ENCODE measurements around the gene APBB3.
"Not testable (repeated sequence)": the region's sequence is repeated elsewhere in the genome, so short reads cannot be mapped to it uniquely, and the experiment has no call there.

APBB3 gene

DNA sequence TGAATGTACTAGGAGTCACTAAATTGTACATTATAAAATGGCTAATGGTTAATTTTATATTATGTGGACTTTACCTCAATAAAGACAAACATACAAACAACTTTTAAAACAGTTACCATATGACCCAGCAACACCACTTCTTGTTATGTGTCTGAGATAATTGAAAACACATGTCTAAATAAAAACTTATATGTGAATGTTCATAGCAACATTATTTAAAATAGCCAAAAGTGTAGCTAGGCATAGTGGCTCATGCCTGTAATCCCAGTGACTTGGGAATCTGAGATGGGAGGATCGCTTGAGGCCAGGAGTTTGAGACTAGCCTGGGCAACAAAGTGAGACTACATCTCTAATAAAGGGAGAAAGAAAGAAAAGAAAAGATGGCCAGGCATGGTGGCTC, 23.1 kb upstream of the APBB3 start:
- DNase-seq (ENCODE audit: low read depth, low spot score), result no peak
- no peak overlapping the region for H3K4me3 ChIP-seq (ENCODE audit: low read length)

- DNase-seq (ENCODE audit: low read depth, low spot score); H3K4me3 ChIP-seq (ENCODE audit: low read length): not testable (repeated sequence)
Observed at GRCh38 chr5:140579188-140579747, 14.9 kb upstream of the APBB3 start.

DNA sequence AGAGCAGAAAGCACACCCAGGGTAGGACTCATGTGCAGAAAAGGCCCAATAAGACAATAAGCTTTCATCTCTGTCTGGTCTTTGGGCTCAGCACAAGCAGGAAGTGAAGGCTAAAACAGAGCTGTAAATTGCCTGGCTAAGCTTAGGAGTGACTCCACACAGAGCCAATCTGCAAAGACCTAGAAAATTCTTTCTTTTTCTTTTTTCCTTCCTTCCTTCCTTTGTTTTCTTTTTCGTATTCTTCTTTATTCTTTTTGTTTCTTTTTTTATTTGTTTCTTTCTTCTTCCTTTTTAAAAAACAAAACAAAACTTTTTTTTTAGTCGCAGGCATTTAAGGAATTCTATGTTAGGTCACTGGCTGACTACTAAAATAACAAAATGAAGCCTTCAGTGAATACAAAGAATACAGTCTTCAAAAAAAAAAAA, 12.4 kb upstream of the APBB3 start:
- no peak for DNase-seq (ENCODE audit: low read depth, low spot score)
- no peak overlapping the region for H3K4me3 ChIP-seq (ENCODE audit: low read length)

DNA sequence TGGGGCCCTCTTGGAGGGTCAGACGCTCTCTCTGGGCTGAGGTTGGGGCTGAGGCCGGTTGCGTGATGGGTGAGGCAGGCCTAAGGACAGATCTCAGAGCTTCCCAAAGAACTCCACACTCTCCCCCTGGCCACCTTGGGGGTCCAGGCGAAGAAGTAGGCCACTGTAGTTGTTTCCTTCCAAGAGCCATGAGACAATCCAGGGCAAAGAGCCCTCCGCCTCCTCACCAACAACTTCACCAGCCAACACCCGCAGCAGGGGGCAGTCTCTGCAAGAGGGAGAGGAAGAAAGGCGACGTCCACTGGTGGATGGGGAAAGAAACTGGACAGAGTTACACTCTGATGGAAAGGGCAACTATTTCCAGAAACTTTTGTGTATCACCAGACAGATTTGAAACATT, 10.9 kb upstream of the APBB3 start:
- no peak overlapping the region for H3K4me3 ChIP-seq (ENCODE audit: low read length)
- no peak for DNase-seq (ENCODE audit: low read depth, low spot score)

GRCh38 chr5:140574165-140574564, 9.8 kb upstream of the APBB3 start:
- DNase-seq (ENCODE audit: low read depth, low spot score), result no peak
- no peak overlapping the region for H3K4me3 ChIP-seq (ENCODE audit: low read length)

DNA sequence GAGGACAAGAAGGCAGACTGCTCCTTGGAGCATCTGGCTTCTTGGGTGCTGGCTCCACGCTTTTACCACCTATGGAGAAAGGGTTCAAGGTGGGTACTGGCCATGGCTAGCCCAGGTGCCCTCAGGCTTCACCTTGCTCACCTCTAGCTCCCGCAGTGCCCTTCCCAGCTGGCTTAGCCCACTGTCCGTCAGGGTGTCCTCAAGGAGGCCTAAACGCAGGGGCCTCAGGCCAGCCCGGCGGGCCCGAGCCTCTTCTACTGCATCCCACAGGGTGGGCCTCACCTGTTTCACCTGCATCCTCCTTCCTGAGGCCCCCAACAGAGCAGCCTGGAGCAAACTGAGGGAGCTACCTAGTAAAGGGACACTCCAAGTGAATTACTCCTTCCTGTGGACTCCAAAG, 9.3 kb upstream of the APBB3 start:
- no peak overlapping the region for H3K4me3 ChIP-seq (ENCODE audit: low read length)
- no peak for DNase-seq (ENCODE audit: low read depth, low spot score)

DNA sequence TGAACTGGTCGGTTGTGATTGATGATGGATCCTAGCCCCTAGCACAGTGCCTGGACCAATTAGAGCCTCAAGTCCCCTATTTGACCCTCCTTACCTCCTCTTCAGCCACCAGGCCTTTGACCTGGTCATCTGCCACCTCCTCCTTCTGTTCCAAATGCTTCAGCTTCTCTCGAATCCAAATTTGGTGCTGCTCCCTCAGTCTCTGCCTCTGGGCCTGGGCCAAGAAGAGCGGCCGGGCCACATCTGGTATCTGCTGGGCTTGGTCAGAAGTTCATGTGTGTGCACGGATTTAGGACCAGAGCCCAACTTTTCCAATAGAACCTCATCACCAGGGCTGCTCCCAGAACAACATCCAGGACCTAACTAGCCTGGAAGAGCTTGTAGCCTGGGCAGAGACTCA, 6.7 kb upstream of the APBB3 start:
- no peak overlapping the region for H3K4me3 ChIP-seq (ENCODE audit: low read length)
- DNase-seq (ENCODE audit: low read depth, low spot score), result no peak

DNA sequence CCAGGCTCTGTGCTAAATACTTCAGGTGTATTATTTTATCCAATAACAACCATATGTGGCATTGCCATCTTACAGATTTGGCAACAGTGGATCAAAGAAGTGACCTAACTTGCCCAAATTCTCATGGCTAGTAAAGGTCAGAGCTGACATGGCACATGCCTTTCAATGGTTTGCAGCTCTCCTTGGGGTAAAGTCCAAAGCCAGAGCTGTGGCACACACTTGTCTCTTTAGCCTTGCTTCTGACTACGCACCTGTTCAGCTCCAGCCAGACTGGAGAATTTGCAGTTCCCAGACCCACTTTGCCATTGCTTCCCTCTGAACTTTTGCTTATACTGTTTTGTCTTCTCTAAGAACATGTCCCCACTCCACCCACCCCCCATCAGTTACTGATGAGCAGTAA, 6.1 kb upstream of the APBB3 start:
- no peak overlapping the region for H3K4me3 ChIP-seq (ENCODE audit: low read length)
- no peak for DNase-seq (ENCODE audit: low read depth, low spot score)

DNA sequence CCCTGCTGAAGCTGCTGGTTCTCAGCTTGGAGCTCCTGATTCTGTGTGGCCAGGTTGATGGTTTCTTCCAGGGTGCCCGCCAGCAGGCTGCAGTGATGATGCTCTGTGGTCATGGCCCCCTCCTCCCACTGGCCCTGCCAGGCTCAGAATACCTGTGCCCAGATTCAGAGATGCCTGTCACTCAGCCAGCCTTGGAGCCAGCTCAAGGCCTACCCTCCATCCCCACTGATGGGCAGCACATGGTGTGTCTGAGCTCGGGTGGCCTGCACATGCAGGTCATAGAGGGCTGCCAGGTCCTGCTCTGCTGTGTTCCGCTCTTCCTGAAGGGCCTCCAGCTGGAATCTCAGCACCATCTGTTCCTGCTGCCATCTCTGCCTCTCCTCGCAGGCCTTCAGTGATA, 5.7 kb upstream of the APBB3 start:
- no peak overlapping the region for H3K4me3 ChIP-seq (ENCODE audit: low read length)
- DNase-seq (ENCODE audit: low read depth, low spot score), result no peak

GRCh38 chr5:140569197-140569596, 4.8 kb upstream of the APBB3 start:
- DNase-seq (ENCODE audit: low read depth, low spot score), result no peak
- H3K4me3 ChIP-seq (ENCODE audit: low read length), result no peak overlapping the region

DNA sequence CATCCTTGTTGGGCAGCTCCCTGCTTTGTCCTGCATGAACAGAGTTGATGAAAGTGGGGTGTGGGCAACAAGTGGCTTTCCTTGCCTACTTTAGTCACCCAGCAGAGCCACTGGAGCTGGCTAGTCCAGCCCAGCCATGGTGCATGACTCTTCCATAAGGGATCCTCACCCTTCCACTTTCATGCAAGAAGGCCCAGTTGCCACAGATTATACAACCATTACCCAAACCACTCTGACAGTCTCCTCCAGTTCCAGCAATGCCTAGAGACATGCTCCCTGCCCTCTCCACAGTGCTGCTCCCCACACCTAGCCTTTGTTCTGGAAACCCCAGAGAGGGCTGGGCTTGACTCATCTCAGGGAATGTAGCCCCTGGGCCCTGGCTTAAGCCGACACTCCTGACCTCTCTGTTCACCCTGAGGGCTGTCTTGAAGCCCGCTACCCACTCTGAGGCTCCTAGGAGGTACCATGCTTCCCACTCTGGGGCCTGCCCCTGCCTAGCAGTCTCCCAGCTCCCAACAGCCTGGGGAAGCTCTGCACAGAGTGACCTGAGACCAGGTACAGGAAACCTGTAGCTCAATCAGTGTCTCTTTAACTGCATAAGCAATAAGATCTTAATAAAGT, 4.2 kb upstream of the APBB3 start:
- DNase-seq (ENCODE audit: low read depth, low spot score), result no peak
- H3K4me3 ChIP-seq (ENCODE audit: low read length), result no peak overlapping the region

- H3K4me3 ChIP-seq (ENCODE audit: low read length), result no peak overlapping the region
- no peak for DNase-seq (ENCODE audit: low read depth, low spot score)
Observed at GRCh38 chr5:140567871-140568270, 3.5 kb upstream of the APBB3 start.

DNA sequence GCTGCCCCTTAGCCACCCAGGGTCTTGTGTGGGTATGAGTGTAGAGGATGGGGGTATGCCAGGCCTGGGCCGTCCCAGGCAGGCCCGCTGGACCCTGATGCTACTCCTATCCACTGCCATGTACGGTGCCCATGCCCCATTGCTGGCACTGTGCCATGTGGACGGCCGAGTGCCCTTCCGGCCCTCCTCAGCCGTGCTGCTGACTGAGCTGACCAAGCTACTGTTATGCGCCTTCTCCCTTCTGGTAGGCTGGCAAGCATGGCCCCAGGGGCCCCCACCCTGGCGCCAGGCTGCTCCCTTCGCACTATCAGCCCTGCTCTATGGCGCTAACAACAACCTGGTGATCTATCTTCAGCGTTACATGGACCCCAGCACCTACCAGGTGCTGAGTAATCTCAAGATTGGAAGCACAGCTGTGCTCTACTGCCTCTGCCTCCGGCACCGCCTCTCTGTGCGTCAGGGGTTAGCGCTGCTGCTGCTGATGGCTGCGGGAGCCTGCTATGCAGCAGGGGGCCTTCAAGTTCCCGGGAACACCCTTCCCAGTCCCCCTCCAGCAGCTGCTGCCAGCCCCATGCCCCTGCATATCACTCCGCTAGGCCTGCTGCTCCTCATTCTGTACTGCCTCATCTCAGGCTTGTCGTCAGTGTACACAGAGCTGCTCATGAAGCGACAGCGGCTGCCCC, 2.9 kb upstream of the APBB3 start:
- no peak for DNase-seq (ENCODE audit: low read depth, low spot score)
- H3K4me3 ChIP-seq (ENCODE audit: low read length), result no peak overlapping the region

- no peak overlapping the region for H3K4me3 ChIP-seq (ENCODE audit: low read length)
- no peak for DNase-seq (ENCODE audit: low read depth, low spot score)
Observed at GRCh38 chr5:140566665-140567064, 2.3 kb upstream of the APBB3 start.

- no peak for DNase-seq (ENCODE audit: low read depth, low spot score)
- H3K4me3 ChIP-seq (ENCODE audit: low read length), result peak overlapping the region; percentile 93
Observed at GRCh38 chr5:140565780-140566095, 1.3 kb upstream of the APBB3 start.

DNA sequence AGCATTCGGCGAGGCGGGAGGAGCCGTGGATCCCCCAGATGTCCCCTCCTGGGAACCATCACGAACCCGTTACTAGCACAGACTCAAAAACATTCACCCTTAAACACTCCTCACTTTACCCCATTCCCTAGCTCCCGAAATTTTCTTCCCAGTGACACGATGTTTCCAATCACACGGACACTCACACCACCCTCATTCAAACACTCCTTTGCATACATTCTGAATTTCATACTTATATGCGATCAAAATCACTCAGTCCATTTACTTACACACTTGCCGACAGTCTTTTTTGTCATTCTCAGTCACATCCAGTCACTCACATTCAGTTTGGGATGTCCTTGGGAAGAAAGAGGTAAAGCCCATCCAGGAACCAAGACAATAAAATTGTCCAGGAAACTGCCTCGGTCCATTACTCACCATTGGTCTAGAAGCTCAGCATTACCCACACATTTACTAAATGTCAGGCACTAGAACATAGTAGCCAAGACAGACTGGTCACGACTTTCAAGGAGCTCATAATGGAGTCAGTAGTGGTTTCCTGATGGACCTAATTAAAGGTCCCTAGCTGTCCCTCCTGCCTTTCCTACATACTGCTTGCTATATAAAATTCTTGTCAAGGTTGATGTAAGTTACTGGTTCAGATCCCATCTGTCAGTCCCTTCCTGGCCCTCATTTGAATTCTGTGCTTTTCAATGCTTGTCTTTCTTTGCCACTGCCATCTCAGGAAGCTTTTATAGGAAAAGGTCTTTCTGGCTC, 804 bp upstream of the APBB3 start:
- DNase-seq (ENCODE audit: low read depth, low spot score), result no peak
- peak overlapping the region; percentile 93 for H3K4me3 ChIP-seq (ENCODE audit: low read length)

GRCh38 chr5:140563596-140563995, 802 bp downstream of the APBB3 start:
- no peak for DNase-seq (ENCODE audit: low read depth, low spot score)
- H3K4me3 ChIP-seq (ENCODE audit: low read length), result peak overlapping the region; percentile 93

DNA sequence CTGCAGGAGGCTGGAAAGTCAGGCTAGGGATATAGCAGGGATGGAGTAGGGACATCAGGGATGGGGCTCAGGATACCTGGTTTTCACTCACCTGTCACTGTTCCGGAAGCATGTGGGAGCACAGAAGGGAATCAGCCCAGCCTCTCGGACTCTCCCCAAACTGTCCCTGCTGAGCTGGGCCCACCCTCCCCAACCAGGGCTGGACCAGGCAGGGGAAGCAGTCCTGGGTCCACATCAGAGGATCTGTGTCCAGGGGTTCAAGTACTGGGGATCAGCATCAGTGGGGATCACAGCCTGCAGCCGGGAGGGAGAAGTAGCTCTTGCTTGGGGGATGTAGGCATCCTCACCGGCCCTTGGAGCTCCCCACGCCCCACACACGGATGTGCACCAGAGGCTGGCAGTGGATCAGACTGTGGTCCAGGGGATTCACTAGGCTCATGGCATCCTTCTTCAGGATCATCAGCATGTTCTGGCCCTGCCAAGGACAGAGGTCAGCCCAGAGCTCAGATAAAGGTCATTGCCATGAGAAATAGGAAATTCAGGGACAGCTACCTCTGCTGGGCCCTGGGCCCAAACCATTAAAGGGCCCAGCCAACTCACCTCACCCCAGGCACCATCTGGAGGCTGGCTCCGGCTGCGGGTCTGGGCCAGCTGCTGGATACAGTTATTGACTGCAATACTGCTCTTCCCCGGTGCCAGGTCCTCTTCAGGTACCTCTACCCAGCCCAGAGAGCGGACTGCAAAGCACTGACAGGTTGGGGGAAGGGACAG, 2.5 kb downstream of the APBB3 start:
- DNase-seq (ENCODE audit: low read depth, low spot score), result no peak
- no peak overlapping the region for H3K4me3 ChIP-seq (ENCODE audit: low read length)

DNA sequence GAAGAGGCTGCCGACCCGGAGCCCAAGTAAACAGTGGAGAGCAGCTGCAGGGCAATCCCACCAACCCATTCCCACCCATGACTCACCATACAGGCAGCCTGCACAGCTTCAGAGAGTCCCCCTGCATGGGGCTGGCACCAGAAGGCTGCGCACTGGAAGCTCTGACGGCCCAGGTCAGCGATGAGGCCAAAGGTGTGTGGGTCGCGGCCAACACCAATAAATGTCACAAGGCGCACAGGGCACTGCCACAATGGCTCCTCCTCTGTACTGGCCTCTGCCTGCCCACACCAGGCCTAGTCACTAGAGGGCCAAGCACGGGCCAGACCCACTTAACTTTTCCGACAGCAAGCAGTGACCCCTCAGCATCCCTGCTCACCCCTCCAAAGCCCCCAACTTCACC, 4.2 kb downstream of the APBB3 start:
- DNase-seq (ENCODE audit: low read depth, low spot score), result no peak
- no peak overlapping the region for H3K4me3 ChIP-seq (ENCODE audit: low read length)

GRCh38 chr5:140558542-140558941, 5.9 kb downstream of the APBB3 start:
- no peak for DNase-seq (ENCODE audit: low read depth, low spot score)
- no peak overlapping the region for H3K4me3 ChIP-seq (ENCODE audit: low read length)

All from Jurkat, Clone E6-1 (cell line).